ENCODE data around the gene GARRE1. TPM values are rescaled to one million over a fixed set of nuclear protein-coding genes. Genes with fewer than 3 reads are reported as not detected.
A peak's percentile ranks its signal among the peaks of the same experiment; 100 is the strongest.

GARRE1 gene
- total and polyA plus RNA-seq, 2 experiments from 2014 or later: 7.9 to 28.6 TPM

- no peak for TF ChIP-seq CTCF (IDR thresholded peaks at IDR 0.05; ENCODE audit: low read depth, low read length)
- Histone ChIP-seq H3K27ac (peak overlapping the region; percentile 54), H3K27me3 (no peaks in the 10 kb centered on the region), H3K36me3 (peaks cover 23% of the 10 kb centered on the region), H3K4me1 (ENCODE audit: low read depth) (no peaks in the 10 kb centered on the region), H3K9me3 (ENCODE audit: low read depth) (no peaks in the 10 kb centered on the region), H3K4me3 (no peak overlapping the region)
- peak in 1 of 2 donors; percentile 92 for DNase-seq (ENCODE audit: low read depth in 1 of 2, low spot score in 1 of 2)
Observed at GRCh38 chr19:34232566-34233481, 21.5 kb upstream of the GARRE1 start.

- Histone ChIP-seq H3K4me1 (ENCODE audit: low read depth) (no peaks in the 10 kb centered on the region), H3K27me3 (no peaks in the 10 kb centered on the region), H3K9me3 (ENCODE audit: low read depth) (no peaks in the 10 kb centered on the region), H3K4me3 (no peak overlapping the region), H3K27ac (no peak overlapping the region), H3K36me3 (no peaks in the 10 kb centered on the region)
- TF ChIP-seq CTCF (IDR thresholded peaks at IDR 0.05; ENCODE audit: low read depth, low read length): no peak
- no peak for DNase-seq (ENCODE audit: low read depth in 1 of 2, low spot score in 1 of 2)
Observed at GRCh38 chr19:34235425-34235940, 18.9 kb upstream of the GARRE1 start.

- Histone ChIP-seq H3K9me3 (ENCODE audit: low read depth) (no peaks in the 10 kb centered on the region), H3K4me1 (ENCODE audit: low read depth) (no peaks in the 10 kb centered on the region), H3K27ac (no peak overlapping the region), H3K27me3 (no peaks in the 10 kb centered on the region), H3K36me3 (no peaks in the 10 kb centered on the region), H3K4me3 (no peak overlapping the region)
- no peak for TF ChIP-seq CTCF (IDR thresholded peaks at IDR 0.05; ENCODE audit: low read depth, low read length)
- DNase-seq (ENCODE audit: low read depth in 1 of 2, low spot score in 1 of 2): peak in 1 of 2 donors; percentile 61
Observed at GRCh38 chr19:34236035-34236987, 18.0 kb upstream of the GARRE1 start.

GRCh38 chr19:34237283-34237682 is 17.1 kb upstream of the GARRE1 start:
- no peaks in the 10 kb centered on the region for H3K9me3 ChIP-seq (ENCODE audit: low read depth)
- TF ChIP-seq CTCF (IDR thresholded peaks at IDR 0.05; ENCODE audit: low read depth, low read length): no peak
- H3K4me1 ChIP-seq (ENCODE audit: low read depth): no peaks in the 10 kb centered on the region
- H3K36me3 ChIP-seq: no peaks in the 10 kb centered on the region
- no peak overlapping the region for H3K4me3 ChIP-seq
- no peak overlapping the region for H3K27ac ChIP-seq
- no peak for DNase-seq (ENCODE audit: low read depth in 1 of 2, low spot score in 1 of 2)
- H3K27me3 ChIP-seq: no peaks in the 10 kb centered on the region

- no peak for TF ChIP-seq CTCF (IDR thresholded peaks at IDR 0.05; ENCODE audit: low read depth, low read length)
- H3K4me3 ChIP-seq: no peak overlapping the region
- H3K36me3 ChIP-seq: no peaks in the 10 kb centered on the region
- H3K27me3 ChIP-seq: no peaks in the 10 kb centered on the region
- no peaks in the 10 kb centered on the region for H3K9me3 ChIP-seq (ENCODE audit: low read depth)
- H3K27ac ChIP-seq: no peak overlapping the region
- DNase-seq (ENCODE audit: low read depth in 1 of 2, low spot score in 1 of 2): no peak
- H3K4me1 ChIP-seq (ENCODE audit: low read depth): no peaks in the 10 kb centered on the region
Observed at GRCh38 chr19:34237939-34238338, 16.4 kb upstream of the GARRE1 start.
